GM21423 (cell line): Measurements from ENCODE around the gene ATXN1.

ENCODE experiments used
- ATAC-seq: cut with Tn5 transposase; IDR thresholded peaks from one replicate; pipeline ENCODE4 v1.9.1; 2021; ENCODE audit warnings: mild to moderate bottlenecking, moderate library complexity; ENCODE audit not compliant: unreplicated experiment

Gene ATXN1

DNA sequence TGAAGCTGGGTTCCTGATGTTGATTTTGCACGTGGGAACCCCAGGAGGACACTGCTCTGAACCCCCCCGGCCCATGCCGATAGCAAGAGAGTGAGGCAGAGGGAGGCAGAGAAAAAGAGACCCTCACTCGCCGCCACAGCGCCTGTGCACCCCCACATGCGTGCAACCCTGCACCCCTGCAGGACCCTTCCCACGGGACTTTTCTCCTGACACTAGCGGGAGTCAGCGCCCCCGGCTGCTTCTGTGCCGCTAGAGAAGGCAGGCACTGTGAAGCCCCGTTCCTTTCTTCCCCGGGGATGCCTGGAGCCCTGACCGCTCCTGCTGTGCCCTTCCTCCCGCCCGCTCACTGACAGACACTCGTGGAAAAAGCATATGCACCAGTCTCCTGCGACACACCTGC, 455.5 kb downstream of the ATXN1 start:
- peak; percentile 4 for ATAC-seq

DNA sequence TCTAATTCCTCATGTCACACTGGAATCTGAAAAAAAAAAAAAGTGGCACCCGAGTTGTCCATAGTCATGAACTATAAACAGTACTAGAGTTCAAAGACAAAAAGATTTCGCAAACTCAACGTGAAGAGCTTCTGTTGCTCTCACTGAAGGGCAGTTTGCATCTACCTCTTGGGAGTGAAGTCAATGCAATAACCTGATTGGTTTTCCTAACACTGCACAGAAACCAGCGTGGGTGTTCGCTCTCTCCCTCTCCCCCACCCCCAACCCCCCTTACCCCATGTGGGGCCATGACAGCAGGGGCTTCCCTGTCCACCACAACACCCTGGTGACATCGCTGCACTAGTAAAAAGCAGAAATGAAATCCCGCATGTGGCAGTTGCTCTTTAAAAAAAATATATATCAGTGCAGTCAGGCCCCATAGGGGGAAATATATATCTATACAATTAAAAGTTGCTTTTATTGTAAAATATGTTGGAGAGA, 456.0 kb downstream of the ATXN1 start:
- ATAC-seq = peak; percentile 83

DNA sequence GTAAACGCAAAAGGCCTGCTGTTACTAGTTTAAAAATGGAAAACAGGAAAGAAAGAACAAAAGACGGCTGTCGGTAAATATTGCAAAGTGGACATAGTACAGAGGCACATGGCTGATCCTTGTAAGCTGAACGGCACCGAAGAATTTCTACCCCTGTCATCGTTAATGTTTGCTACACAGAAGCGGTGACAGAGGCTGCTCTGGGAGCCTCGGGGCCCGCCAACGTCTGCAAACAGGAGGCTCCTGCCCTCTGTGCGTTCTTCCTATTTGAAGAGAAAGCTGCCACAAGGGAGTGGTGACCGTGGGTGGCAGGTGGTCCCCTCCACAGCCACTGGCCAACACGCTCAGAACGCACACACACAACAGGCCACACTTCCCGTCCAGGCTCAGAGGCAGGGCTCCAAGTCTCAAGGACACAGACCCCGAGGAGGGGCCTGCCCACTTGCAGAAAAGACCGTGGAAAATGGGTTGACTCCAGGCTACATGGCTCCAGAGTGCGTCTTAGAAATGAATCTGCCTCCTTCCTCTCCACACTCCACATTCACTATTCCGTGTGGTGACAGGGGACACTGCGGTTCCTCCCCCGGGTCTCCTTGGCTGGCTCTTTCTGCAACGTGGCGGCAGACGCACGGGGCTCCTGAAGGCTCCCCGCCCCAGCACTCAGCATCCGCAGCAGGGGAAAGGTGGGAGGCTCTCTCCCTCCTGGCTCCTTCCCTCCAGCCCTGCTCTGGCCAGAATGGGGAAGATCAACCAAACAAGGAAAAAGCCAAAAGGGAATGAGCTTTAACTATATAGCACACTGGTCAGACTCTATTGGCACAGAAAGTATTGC, 458.3 kb downstream of the ATXN1 start:
- ATAC-seq = no peak

DNA sequence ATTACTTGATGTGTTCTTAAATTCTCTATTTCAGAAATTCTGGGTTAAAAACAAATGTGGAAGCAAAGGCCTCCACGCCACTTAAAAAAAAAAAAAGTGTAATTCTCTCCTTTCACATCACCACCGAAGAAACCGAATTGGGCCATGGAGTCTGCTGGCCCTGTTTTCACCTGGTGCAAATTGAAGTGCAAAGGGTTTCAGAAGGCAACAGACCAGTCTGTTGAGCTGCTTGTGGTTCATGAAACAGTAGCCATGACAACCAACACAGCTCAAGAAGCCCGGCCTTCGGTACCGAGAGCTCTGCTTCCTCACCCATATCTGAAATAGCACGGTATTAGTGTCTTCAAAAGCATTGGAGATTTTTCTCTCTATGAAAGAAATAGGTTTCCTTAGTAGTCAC, 459.7 kb downstream of the ATXN1 start:
- ATAC-seq = peak; percentile 47

- ATAC-seq = no peak
These were observed 461.4 kb downstream of the ATXN1 start for GRCh38 chr6:16299861-16300260.

- no peak for ATAC-seq
These were observed 465.1 kb downstream of the ATXN1 start for GRCh38 chr6:16296061-16296670.

GRCh38 chr6:16295471-16295870, 465.8 kb downstream of the ATXN1 start:
- ATAC-seq = no peak

GRCh38 chr6:16295060-16295459, 466.2 kb downstream of the ATXN1 start:
- no peak for ATAC-seq

GRCh38 chr6:16294371-16294770, 466.9 kb downstream of the ATXN1 start:
- ATAC-seq = no peak

DNA sequence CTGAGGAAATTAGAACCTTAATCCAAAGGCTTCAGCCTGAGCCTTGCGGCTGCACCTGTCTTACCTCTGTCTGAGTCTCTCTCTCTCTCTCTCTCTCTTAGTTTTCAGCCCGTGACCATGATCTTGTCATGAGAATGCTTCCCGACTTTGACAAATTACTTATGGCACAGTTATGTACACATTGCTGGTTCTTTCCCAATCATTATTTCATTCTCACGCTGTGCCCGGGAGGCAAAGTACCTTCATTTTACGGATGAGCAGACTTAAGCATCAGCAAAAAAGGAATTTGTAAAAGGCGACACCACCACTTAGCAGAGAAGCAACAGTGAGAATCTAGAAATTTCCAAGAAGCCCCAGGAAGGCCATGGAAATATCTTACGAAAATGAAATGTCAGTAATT, 468.3 kb downstream of the ATXN1 start:
- ATAC-seq = no peak

DNA sequence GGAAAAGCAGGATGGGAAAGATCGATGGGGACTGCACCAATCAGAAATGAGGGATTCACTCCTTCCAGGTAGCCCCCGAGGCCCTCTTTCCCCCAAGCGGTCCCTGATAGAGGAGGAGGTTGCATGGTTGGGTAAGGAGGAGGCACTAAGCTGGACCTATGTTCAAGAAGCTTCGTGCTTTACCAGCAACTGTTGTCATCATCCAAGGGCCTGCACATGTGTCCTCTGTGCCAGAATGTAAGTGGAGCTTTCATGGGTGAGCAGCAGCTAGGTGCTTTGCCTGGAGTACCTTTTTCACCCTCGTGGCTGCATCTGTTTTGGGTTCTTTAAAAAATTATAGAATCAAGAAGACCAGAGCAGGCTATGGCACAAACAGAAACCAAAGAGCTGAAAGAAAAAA, 468.8 kb downstream of the ATXN1 start:
- no peak for ATAC-seq

DNA sequence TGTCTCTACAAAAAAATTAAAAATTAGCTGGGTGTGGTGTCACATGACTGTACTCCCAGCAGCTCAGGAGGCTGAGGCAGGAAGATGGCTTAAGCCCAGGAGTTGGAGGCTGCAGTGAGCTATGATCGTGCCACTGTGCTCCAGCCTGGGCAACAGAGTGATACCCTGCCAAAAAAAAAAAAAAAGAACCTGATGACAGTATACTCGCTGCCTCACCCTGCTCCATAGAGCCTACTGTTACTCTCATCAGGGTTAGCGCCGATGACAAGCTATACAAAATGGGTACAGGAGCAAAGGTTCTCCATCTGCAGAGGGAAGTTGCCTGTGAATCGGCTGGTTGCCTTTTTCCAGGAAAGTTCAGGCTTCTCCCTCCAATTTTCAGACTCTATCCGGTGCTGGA, 469.5 kb downstream of the ATXN1 start:
- no peak for ATAC-seq

DNA sequence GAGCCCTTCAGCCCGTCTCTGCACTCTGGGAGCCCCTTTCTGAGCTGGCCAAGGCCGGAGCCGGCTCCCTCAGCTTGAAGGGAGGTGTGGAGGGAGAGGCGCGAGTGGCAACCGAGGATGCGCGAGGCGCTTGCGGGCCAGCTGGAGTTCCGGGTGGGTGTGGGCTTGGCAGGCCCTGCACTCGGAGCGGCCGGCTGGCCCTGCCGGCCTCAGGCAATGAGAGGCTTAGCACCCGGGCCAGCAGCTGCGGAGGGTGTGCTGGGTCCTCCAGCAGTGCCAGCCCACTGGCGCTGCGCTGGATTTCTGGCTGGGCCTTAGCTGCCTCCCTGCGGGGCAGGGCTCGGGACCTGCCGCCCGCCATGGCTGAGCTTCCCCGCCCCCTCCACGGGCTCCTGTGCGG, 473.1 kb downstream of the ATXN1 start:
- ATAC-seq = no peak

DNA sequence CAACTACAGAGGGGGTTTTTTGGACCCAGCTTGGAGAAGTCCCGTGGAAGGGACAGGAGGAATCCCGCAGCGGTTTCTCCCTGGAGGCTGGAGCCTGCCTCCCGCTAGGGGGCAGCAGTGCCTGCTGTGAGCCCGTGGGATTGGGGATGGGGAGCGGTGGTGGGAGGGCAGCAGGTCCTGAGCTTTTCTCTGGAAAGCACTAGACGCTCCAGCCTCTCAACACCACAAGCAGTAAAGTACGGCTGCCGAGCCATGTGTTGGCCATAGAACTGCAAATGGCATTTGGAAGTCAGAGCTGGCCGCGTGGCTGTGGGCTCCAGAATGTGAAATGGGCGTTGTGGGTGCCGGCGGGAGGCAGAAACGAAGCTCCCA, 475.1 kb downstream of the ATXN1 start:
- ATAC-seq = no peak

DNA sequence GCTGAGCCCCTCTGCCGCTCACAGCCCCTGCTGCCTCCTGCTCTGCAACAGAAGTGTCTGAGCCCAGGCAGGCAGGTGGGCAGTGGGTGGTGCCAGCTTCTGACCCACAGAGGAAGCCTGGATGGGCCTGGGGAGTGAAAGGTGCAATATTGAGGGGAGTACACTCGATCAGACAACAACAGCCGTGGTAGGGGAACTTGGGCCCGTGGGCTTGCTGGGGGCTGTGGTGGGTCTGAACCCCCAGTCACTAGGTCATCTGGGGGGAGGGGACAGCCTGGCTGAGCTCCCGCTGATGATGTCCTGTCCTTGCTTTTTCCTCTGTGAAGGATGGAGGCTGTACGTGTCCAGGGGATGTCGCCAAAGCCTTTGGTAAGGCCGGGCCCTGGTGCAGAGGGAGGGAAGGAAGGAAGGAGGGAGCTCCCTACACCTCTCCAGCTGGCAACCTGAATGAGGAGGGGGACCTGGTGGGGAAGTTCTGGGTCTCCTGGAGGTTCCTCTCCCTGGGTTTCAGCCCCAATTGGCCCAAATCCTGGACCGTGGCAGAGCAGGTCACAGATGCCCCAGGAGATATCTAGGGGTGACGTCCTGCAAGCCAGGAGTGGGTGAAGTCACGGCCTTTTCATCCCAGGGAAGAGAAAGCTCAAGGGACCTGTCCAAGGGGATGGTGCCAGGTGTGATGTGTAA, 475.7 kb downstream of the ATXN1 start:
- no peak for ATAC-seq

GRCh38 chr6:16284472-16284871, 476.8 kb downstream of the ATXN1 start:
- ATAC-seq = no peak

GRCh38 chr6:16282370-16282769, 478.9 kb downstream of the ATXN1 start:
- no peak for ATAC-seq

DNA sequence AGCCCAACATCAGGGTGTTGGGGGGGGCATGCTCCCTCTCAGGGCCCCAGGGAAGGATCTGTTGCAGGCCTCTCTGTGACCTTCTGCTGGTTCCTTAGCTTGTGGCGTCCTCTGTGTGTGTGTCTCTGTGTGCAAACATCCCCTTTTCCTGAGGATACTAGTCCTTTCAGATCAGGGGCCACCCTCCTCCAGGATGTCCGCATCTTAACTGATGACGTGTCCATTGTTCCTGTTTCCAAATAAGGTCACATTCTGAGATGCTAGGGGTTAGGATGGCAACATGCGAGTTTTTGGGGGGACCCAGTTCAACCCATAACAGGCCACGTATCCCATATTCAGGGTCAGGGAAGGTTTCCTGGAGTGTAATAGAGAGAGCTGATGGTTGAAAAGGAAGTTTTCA, 482.0 kb downstream of the ATXN1 start:
- ATAC-seq = no peak

GRCh38 chr6:16278750-16279149, 482.5 kb downstream of the ATXN1 start:
- ATAC-seq = no peak

DNA sequence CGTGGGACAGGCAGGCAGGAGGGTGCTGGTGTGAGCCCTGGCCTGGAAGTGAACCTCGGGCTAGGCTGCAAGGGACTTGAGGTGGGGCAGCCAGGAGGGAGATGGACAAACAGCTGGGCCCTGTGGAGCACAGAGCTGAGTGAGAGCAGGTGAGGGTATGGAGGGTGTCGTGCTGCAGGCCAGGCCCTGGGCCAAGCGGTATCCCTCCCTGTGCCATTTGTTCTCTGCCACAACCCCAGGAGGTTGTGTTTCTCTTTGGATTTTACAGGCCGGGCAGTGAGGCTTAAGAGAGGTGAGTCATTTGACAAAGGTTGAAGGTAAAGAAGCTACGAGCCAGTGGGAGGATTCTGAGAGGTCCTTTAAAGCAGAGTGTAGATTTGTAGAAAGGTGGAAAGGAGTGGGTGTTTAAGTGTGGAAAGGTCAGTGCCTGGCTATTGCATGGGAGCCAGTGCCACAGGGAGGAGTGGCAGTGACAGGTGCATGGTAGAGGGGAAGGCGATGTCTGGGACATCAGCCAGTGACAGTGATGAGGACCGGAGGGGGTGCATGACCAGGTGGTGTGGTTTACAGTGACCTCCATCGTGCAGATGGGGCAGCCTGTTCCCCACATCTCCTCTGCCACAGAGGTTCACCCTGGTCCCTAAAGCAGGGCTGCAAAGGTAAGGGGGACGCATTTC, 483.1 kb downstream of the ATXN1 start:
- no peak for ATAC-seq
